GM12864 (cell line): ENCODE data around the gene PXMP2.

Experiments
- DNase-seq: peaks from one replicate; pipeline ENCODE4 v3.0.0-alpha.2; 2011; ENCODE audit warnings: low read depth
- H3K4me3 ChIP-seq: 2 replicates; pipeline ENCODE4 v1.5.1; 2011; ENCODE audit warnings: mild to moderate bottlenecking, low read depth, low read length, control low read depth
- CTCF ChIP-seq: IDR thresholded peaks from 2 replicates; pipeline ENCODE4 v1.5.1; 2011; ENCODE audit warnings: low read depth, mild to moderate bottlenecking, moderate library complexity, low read length, control low read depth, inconsistent platforms; ENCODE audit errors: missing control alignments

PXMP2 gene

GRCh38 chr12:132642846-132643835, 44.2 kb upstream of the PXMP2 start:
- TF ChIP-seq CTCF = no peak
- H3K4me3 ChIP-seq = no peak overlapping the region
- no peak for DNase-seq

GRCh38 chr12:132646850-132647249, 40.5 kb upstream of the PXMP2 start:
- no peak for TF ChIP-seq CTCF
- DNase-seq = no peak
- H3K4me3 ChIP-seq = no peak overlapping the region

GRCh38 chr12:132647858-132648257, 39.5 kb upstream of the PXMP2 start:
- no peak for DNase-seq
- no peak for TF ChIP-seq CTCF
- no peak overlapping the region for H3K4me3 ChIP-seq

- TF ChIP-seq CTCF = no peak
- H3K4me3 ChIP-seq = no peak overlapping the region
- DNase-seq = no peak
Observed at GRCh38 chr12:132648616-132649225, 38.7 kb upstream of the PXMP2 start.

- no peak for TF ChIP-seq CTCF
- H3K4me3 ChIP-seq = no peak overlapping the region
- DNase-seq = no peak
Observed at GRCh38 chr12:132649226-132649945, 38.0 kb upstream of the PXMP2 start.

- no peak for TF ChIP-seq CTCF
- no peak overlapping the region for H3K4me3 ChIP-seq
Observed at GRCh38 chr12:132651444-132652100, 35.8 kb upstream of the PXMP2 start.

More at GRCh38 chr12:132651444-132652100, 35.8 kb upstream of the PXMP2 start:
- no peak for DNase-seq
